OCI-LY7 (cell line): ENCODE measurements around the gene PPP2R2B.

Experiments used
- CTCF ChIP-seq: fragments of 200-600 bp; sonication (generic); conservative IDR thresholded peaks from 2 replicates; pipeline ENCODE4 v1.5.1; 2014; ENCODE audit warnings: mild to moderate bottlenecking, antibody characterized with exemption, low read length, moderate library complexity, mixed read lengths
- EZH2phosphoT487 ChIP-seq: fragments of 200-600 bp; sonication (generic); IDR thresholded peaks from 2 replicates; pipeline ENCODE4 v1.6.1; 2018; ENCODE audit warnings: low read depth, borderline replicate concordance, mild to moderate bottlenecking, mixed run types, antibody characterized with exemption, low read length, moderate library complexity, mixed read lengths

- TF ChIP-seq CTCF (no peak), EZH2phosphoT487 (no peak)
Observed at GRCh38 chr5:146726020-146726419, 152.5 kb downstream of the PPP2R2B start.
